HUES64 (cell line): Measurements from ENCODE around the gene EPN1. TPM values are rescaled to one million over a fixed set of nuclear protein-coding genes. Genes with fewer than 3 reads are reported as not detected.

Source experiments
- H3K27ac ChIP-seq: 2 replicates; pipeline ENCODE4 v1.7.0; 2013; ENCODE audit warnings: low read depth, low read length, inconsistent platforms
- H3K27me3 ChIP-seq: 2 replicates; pipeline ENCODE4 v1.6.1; 2013; ENCODE audit warnings: mild to moderate bottlenecking, low read length; ENCODE audit not compliant: insufficient read depth
- H3K36me3 ChIP-seq: 2 replicates; pipeline ENCODE4 v1.6.1; 2013; ENCODE audit warnings: mild to moderate bottlenecking, low read length; ENCODE audit not compliant: insufficient read depth
- H3K4me1 ChIP-seq: 2 replicates; pipeline ENCODE4 v1.6.1; 2013; ENCODE audit warnings: mild to moderate bottlenecking, low read length, moderate library complexity; ENCODE audit not compliant: insufficient read depth
- H3K4me3 ChIP-seq: 2 replicates; pipeline ENCODE4 v1.5.1; 2013; ENCODE audit warnings: mild to moderate bottlenecking, low read length, moderate library complexity
- H3K9ac ChIP-seq: 2 replicates; pipeline ENCODE4 v1.6.1; 2013; ENCODE audit warnings: mild to moderate bottlenecking, low read depth, low read length
- H3K9me3 ChIP-seq: 2 replicates; pipeline ENCODE4 v1.6.1; 2013; ENCODE audit warnings: low read depth, low read length; ENCODE audit not compliant: insufficient read depth
- WGBS: fragments of 150-250, 120-280 bp; methylation state at CpG from one replicate; pipeline ENCODE4 v1.1.7; 2013; ENCODE audit warnings: missing lambda C conversion rate; 5-methylcytosine and 5-hydroxymethylcytosine counted together
- polyA plus RNA-seq, 2 experiments: library from polyadenylated mRNA; stranded (reverse); fragments of 50-300 nt; gene quantifications; one replicate each; pipeline ENCODE4 v1.2.3, GENCODE V29; 2013

The EPN1 gene
- 83.3 TPM for polyA plus RNA-seq (2013, experiment 1 of 2)
- 87.1 TPM for polyA plus RNA-seq (2013, experiment 2 of 2)

GRCh38 chr19:55674841-55675660 is at the start of gene EPN1:
Gene EPN1, plus strand, starts transcription at chr19:55675226. Its CDS starts 3,402 bp downstream, at chr19:55678628.
- Histone ChIP-seq H3K4me3 (peak within 1 kb of the TSS; percentile 98), H3K27me3 (no peaks in the 10 kb centered on the region), H3K36me3 (peaks cover 46% of the 10 kb centered on the region), H3K9me3 (no peaks in the 10 kb centered on the region), H3K4me1 (peaks cover 17% of the 10 kb centered on the region), H3K27ac (peak within 1 kb of the TSS; percentile 81), H3K9ac (peak within 1 kb of the TSS; percentile 95)
- under 1% methylated on average over 101 of the region's 101 CpGs for WGBS

GRCh38 chr19:55626350-55626749 is 48.7 kb upstream of the EPN1 start:
- H3K4me1 ChIP-seq, result no peaks in the 10 kb centered on the region
- H3K9ac ChIP-seq, result no peak overlapping the region
- H3K4me3 ChIP-seq, result no peak overlapping the region
- H3K27me3 ChIP-seq, result no peaks in the 10 kb centered on the region
- no peak overlapping the region for H3K27ac ChIP-seq
- no peaks in the 10 kb centered on the region for H3K9me3 ChIP-seq
- WGBS, result 92% methylated on average over 10 of the region's 11 CpGs
- no peaks in the 10 kb centered on the region for H3K36me3 ChIP-seq

GRCh38 chr19:55632463-55632834 is 42.6 kb upstream of the EPN1 start:
- Histone ChIP-seq H3K36me3 (no peaks in the 10 kb centered on the region), H3K27me3 (no peaks in the 10 kb centered on the region), H3K4me3 (no peak overlapping the region), H3K9me3 (no peaks in the 10 kb centered on the region), H3K9ac (no peak overlapping the region), H3K4me1 (peaks cover 7% of the 10 kb centered on the region; the same call in 1 of the 2 replicates), H3K27ac (no peak overlapping the region)
- 32% methylated on average over 3 of the region's 3 CpGs for WGBS

- Histone ChIP-seq H3K9me3 (no peaks in the 10 kb centered on the region), H3K4me3 (no peak overlapping the region), H3K36me3 (peaks cover 3% of the 10 kb centered on the region; the same call in 1 of the 2 replicates), H3K4me1 (peaks cover 7% of the 10 kb centered on the region; the same call in 1 of the 2 replicates), H3K9ac (no peak overlapping the region), H3K27ac (no peak overlapping the region), H3K27me3 (no peaks in the 10 kb centered on the region)
- 95% methylated on average over 8 of the region's 8 CpGs for WGBS
Measured at GRCh38 chr19:55633861-55634260, 41.2 kb upstream of the EPN1 start.

- peaks cover 3% of the 10 kb centered on the region; the same call in 1 of the 2 replicates for H3K36me3 ChIP-seq
- peaks cover 7% of the 10 kb centered on the region; the same call in 1 of the 2 replicates for H3K4me1 ChIP-seq
- peak overlapping the region; percentile 78 for H3K27ac ChIP-seq
- no peaks in the 10 kb centered on the region for H3K27me3 ChIP-seq
- peak overlapping the region; percentile 95 for H3K9ac ChIP-seq
- no peaks in the 10 kb centered on the region for H3K9me3 ChIP-seq
- WGBS, result 9% methylated on average over 9 of the region's 9 CpGs
- H3K4me3 ChIP-seq, result peak overlapping the region; percentile 99
Measured at GRCh38 chr19:55635334-55635717, 39.7 kb upstream of the EPN1 start.

- Histone ChIP-seq H3K4me1 (peaks cover 7% of the 10 kb centered on the region; the same call in 1 of the 2 replicates), H3K9me3 (no peaks in the 10 kb centered on the region), H3K27ac (no peak overlapping the region), H3K36me3 (peaks cover 3% of the 10 kb centered on the region; the same call in 1 of the 2 replicates), H3K9ac (peak overlapping the region; percentile 95), H3K27me3 (no peaks in the 10 kb centered on the region), H3K4me3 (peak overlapping the region; percentile 99)
- 79% methylated on average over 7 of the region's 7 CpGs for WGBS
Measured at GRCh38 chr19:55635856-55636440, 39.1 kb upstream of the EPN1 start.

GRCh38 chr19:55636723-55637122 is 38.3 kb upstream of the EPN1 start:
- WGBS, result 96% methylated on average over 4 of the region's 4 CpGs
- no peak overlapping the region for H3K9ac ChIP-seq
- H3K36me3 ChIP-seq, result peaks cover 3% of the 10 kb centered on the region; the same call in 1 of the 2 replicates

GRCh38 chr19:55637534-55637933 is 37.5 kb upstream of the EPN1 start:
- H3K4me1 ChIP-seq, result peaks cover 7% of the 10 kb centered on the region; the same call in 1 of the 2 replicates
- WGBS, result 83% methylated on average over 11 of the region's 11 CpGs
- H3K4me3 ChIP-seq, result no peak overlapping the region

More at GRCh38 chr19:55636723-55637122, 38.3 kb upstream of the EPN1 start:
- Histone ChIP-seq H3K9me3 (no peaks in the 10 kb centered on the region), H3K4me3 (no peak overlapping the region), H3K27ac (no peak overlapping the region), H3K4me1 (peaks cover 7% of the 10 kb centered on the region; the same call in 1 of the 2 replicates), H3K27me3 (no peaks in the 10 kb centered on the region)

GRCh38 chr19:55638864-55639359 is 36.1 kb upstream of the EPN1 start:
- Histone ChIP-seq H3K27me3 (no peaks in the 10 kb centered on the region), H3K9ac (no peak overlapping the region), H3K36me3 (peaks cover 3% of the 10 kb centered on the region; the same call in 1 of the 2 replicates), H3K27ac (no peak overlapping the region), H3K9me3 (no peaks in the 10 kb centered on the region), H3K4me1 (peaks cover 7% of the 10 kb centered on the region; the same call in 1 of the 2 replicates), H3K4me3 (no peak overlapping the region)
- WGBS, result 88% methylated on average over 6 of the region's 6 CpGs

More at GRCh38 chr19:55637534-55637933, 37.5 kb upstream of the EPN1 start:
- Histone ChIP-seq H3K36me3 (peaks cover 3% of the 10 kb centered on the region; the same call in 1 of the 2 replicates), H3K27ac (no peak overlapping the region), H3K27me3 (no peaks in the 10 kb centered on the region), H3K9ac (no peak overlapping the region), H3K9me3 (no peaks in the 10 kb centered on the region)

- peaks cover 10% of the 10 kb centered on the region for H3K36me3 ChIP-seq
- H3K27ac ChIP-seq, result peak overlapping the region; percentile 94
- peak overlapping the region; percentile 86; the same call in 1 of the 2 replicates for H3K9ac ChIP-seq
- no peaks in the 10 kb centered on the region for H3K27me3 ChIP-seq
- peak overlapping the region; percentile 99 for H3K4me3 ChIP-seq
- peaks cover 7% of the 10 kb centered on the region; the same call in 1 of the 2 replicates for H3K4me1 ChIP-seq
- 78% methylated on average over 38 of the region's 38 CpGs for WGBS
- no peaks in the 10 kb centered on the region for H3K9me3 ChIP-seq
Measured at GRCh38 chr19:55640043-55640576, 34.9 kb upstream of the EPN1 start.
